ENCODE results near the gene TGFBRAP1.

The TGFBRAP1 gene, protein sequence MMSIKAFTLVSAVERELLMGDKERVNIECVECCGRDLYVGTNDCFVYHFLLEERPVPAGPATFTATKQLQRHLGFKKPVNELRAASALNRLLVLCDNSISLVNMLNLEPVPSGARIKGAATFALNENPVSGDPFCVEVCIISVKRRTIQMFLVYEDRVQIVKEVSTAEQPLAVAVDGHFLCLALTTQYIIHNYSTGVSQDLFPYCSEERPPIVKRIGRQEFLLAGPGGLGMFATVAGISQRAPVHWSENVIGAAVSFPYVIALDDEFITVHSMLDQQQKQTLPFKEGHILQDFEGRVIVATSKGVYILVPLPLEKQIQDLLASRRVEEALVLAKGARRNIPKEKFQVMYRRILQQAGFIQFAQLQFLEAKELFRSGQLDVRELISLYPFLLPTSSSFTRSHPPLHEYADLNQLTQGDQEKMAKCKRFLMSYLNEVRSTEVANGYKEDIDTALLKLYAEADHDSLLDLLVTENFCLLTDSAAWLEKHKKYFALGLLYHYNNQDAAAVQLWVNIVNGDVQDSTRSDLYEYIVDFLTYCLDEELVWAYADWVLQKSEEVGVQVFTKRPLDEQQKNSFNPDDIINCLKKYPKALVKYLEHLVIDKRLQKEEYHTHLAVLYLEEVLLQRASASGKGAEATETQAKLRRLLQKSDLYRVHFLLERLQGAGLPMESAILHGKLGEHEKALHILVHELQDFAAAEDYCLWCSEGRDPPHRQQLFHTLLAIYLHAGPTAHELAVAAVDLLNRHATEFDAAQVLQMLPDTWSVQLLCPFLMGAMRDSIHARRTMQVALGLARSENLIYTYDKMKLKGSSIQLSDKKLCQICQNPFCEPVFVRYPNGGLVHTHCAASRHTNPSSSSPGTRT

DNA sequence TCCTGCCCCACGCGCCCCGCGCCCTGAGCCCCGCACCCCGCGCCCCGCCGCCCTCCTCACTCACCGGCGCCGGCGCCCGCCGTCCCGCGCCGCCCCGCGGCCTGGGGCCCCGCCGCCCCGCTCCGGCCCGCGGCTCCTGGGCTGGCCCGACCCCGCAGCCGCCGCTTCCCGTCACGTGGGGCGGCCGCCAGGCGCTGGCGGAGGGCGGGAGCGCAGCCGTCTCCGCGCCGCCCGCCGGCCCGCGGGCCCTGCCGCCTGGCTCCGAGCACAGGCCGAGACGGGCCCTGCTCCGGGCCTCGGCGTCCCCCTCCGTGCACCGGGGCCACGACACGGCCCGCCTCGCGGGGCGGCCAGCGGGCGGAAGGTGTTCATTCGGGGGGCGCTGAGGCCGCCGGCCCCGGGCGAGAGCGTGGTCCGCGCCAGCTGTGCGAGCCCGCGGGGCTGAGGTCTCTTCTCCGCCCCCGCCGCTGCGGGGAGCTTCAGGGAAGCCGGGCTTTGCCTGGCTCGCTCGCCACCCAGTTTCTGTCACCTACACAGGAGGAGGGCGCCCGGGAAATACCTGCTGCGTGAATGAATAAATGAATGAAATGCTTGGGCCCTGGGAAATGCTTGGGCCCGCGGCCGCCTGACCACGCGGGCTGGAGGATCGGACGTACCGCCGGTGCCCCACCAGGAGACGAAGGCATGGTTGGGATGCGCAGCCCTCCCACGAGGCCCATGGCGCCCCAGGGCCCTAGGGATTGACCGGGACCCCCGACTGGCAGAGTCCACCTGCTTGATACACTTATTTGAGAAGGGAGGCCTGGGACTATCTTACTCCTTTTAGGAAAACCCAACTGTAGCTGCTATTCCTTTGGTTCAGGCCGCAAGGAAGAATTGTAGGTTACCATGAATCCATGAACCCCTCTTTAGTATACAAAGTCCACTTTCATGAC lies at the start of gene TGFBRAP1:
Gene TGFBRAP1, minus strand, starts transcription at position 175 of the 935 bp plus-strand sequence. CDS start 21,434 bp downstream, outside the sequence.
- DNase-seq: peak; percentile 42 to 69 (median 58)

DNA sequence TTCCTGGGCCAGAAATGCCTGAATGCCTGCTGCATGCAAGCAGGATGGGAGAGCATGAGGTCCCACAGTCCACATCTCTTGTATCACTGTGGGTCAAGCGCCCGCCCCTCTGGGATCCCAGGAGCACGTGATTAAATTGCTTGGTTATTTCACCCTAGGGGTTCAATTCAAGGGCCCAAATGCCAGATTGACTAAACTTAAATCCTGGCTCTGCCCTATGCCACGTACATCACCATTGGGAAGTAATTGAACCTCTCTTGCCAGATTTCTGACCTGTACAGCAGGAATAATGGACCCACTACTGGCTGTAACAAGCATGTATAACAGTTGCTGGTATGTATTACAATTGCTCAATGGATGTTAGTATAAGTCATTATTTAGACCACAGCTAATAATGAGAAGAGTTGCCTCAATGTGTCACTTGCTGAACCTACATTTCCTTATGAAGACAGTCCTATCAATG lies 49.4 kb upstream of the TGFBRAP1 start:
- DNase-seq: no peak

DNA sequence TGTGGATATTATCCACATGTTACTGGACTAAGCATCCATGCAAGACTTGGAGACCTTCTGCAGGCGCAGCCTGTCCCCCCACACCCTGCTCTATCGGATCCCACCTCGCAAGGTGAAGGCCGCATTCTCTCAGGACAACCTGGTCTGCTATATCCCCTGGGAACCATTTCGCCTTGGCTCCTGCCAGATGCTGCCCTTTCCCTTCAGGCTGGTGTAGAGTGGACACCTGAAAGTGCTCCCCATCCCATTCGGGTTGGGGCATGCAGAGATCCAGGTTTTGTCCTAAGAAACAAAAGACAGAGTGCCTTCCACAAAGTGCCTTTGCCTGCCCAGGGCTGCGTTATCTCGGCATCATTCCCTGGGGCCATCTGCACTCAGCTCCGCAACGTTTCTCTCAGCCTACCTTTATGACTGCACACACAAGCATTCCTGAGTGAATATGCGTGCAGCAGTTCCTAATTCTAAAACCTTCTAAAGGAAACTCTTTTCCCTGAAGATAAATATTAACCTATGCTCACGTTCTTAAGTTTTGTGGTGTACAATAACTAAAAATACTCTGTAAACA lies 48.8 kb upstream of the TGFBRAP1 start:
- no peak for DNase-seq

DNA sequence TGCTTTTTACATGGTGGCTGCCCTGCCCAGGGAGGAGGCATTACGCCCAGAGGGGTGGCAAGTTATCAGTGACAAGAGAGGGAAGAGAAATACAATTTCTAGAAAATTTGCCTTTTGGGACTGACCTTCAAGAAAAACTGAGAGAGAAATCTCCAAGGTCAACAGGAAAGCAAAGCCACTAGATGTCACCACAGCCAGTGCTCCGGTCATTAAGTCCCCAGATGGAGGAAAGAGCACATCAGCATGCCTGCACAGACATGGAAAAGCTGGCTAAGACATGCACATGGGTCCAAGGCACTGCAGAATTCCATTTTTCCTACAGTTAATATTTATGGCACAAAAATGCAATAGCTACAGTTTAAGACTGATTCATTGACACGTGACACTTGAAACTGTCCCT lies 48.3 kb upstream of the TGFBRAP1 start:
- DNase-seq: no peak

DNA sequence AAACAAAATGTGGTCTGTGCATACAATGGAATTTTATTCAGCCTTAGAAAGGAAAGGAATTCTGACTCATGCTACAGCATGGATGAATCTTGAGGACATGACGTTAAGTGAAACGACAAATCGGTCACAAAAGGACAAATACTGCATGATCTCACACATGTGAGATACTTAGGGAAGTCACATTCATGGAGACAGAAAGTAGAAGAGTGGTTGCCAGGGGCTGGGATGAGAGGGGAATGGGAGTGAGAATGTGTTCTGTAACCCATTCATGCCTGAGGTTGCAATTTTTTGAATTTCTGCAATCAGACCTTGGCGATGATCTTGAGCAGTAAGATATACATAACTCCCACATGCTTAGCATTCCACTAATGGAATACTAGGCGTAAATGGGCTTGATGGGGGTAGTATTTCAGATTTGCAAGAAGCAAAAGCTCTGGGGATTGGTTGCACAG lies 47.3 kb upstream of the TGFBRAP1 start:
- DNase-seq: no peak

DNA sequence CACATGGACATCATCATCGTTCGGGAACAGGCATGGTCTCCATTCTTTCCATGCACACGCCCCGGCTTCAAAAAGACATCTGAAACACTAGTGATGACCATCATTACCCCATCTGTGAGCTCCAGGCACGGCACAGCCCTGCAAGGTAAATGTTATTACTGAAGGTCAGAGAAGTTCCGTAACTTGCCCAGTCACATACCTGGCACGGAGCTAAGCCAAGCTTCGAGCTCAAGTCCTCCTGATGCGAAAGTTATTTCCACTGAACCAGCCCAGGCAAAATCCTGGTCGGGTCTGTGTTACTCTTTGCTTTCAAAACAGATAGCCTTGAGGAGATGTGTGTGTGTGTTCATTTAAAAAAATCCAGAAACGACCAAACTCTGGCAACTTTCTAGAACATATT lies 46.5 kb upstream of the TGFBRAP1 start:
- no peak for DNase-seq

DNA sequence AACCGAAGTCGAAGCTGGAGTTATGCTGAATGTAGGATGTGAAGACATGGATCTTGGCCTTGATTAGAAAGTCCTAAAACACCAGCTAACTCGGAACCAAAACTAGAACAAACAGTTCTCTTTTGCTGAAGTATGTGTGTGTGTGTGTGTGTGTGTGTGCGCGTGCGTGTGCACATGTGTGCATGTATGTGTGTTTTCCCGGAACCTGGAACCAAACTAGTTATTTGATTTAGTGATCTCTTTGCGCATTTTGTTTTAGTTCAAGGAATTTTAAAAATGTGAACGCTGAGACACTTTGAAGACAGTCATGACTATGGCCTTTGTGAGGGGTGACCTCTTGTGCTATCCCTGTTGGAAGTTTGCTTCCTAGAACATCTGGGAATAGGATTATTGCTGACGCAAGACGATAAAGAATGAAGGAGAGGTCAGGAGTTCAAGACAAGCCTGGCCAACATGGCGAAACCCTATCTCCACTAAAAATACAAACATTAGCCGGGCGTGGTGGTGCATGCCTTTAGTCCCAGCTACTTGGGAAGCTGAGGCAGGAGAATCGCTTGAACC lies 45.5 kb upstream of the TGFBRAP1 start:
- no peak for DNase-seq

DNA sequence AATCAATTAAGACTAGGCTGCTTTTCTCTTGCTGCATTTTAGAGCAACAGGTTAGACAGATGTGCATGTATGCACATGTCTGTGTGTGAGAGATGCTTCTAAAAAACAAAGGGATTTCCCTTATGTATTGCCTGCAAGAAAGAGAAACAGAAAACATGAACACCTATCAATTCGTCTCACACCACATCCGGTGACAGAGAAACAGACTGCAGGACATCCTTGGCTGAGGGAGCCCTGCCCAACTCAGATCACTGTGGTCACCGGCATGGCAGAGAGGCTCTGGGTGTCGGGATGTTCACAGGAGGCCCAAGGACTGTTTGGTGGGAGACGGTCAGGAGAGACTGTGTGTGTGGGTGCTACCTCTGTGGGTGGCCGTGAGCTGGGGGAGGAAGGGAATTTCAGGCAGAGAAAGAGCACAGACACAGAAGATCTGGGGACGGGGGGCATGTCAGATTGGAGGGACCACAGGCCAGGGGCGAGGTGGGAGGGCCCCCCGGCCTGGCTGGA lies 44.4 kb upstream of the TGFBRAP1 start:
- peak in 1 of 6 experiments; percentile 3 for DNase-seq

DNA sequence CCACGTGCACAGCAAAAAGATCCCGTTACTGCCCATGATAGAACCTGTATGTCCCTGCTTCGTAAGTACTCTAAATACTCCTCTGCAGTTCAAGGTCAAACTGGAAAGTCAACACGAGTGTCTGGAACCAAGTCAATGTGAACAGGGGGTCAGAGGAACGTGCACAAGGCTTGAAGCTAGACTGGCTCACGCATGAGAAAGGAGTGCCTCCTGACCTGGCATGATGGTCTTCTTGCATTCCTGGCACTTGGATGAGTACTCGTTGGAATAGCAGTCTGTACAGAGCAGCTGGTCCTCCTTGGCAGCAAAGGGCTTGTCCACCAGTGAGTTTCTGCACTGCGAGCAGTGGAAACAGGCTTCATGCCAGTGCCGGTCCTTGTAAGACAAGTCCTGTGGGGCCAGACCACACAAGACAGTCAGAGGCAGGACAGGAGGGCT lies 43.8 kb upstream of the TGFBRAP1 start:
- no peak for DNase-seq

DNA sequence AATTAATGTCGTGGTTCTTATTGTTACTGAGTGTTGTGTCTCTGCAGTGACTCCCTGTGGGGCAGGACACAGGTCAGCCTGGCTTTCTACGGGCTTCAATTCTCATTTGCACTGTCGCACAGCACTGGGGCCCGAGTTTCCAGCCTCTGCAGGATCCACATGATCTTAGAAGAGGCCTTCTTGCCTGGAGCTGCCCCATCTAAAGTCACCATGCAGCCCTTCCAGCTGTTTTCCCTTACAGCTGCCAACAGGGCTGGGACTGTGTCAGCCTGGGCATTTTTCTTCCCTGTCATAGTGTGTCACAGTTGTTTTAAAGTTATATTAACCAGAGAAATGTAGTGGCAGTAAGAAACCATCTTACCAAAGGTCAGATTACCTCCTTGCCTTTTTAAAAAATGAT lies 42.3 kb upstream of the TGFBRAP1 start:
- no peak for DNase-seq

DNA sequence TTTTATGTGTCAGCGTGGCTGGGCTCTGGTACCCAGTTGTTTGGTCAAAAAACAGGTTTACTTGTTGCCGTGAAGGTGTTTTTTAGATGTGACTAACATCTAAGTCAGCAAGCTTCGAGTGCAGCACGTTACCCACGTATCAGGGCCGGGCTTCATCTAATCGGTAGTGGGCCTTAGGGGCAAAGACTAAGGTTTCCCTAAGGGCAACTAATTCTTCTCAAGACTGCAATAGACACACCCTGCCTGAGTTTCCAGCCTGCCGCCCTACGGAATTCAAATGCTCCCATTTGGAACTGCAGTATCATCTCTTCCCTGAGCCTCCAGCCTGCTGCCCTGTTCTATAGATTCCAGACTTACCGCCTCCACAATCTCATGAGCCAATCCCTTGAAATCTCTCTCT lies 41.6 kb upstream of the TGFBRAP1 start:
- DNase-seq: no peak

DNA sequence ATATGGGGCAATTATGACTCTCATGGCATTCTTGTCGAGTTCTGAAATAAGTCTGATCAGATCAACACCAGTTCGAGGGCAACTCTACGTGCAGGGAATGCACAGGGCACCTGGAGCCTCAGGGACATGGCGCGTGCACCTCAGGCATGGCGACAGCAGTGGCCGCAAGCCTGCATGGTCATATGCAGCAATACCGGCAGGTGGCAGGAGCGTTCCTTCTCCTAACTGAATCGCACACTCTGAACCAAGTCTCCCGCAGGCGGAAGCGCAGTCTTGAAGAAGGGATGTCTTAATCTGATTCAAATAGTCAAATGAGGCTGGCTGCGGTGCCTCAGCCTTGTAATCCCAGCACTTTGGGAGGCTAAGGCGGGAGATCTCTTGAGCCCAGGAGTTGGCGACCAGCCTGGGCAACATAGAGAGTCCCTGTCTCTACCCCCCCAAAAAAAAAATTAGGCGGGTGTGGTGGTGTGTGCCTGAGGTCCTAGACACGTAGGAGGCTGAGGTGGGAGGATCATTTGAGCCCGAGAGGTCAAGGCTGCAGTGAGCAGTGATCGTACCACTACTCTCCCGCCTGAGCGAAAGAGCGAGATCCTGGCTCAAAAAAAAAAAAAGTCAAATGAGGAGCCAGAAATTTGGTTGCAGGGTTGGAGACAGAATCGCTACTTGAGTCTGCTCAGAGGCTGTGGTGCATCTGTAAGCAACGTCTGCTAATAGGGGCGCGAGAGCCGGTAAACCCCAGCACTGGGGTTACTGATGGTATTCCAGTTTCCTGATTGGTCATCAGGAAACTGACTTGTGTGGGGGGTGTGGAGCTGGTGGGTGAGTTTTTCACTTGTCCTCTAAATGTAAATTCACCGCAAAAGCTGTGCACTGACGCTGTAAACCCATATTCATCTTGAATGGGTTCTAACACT lies 40.5 kb upstream of the TGFBRAP1 start:
- DNase-seq: peak; percentile 64 to 84 (median 76)

DNA sequence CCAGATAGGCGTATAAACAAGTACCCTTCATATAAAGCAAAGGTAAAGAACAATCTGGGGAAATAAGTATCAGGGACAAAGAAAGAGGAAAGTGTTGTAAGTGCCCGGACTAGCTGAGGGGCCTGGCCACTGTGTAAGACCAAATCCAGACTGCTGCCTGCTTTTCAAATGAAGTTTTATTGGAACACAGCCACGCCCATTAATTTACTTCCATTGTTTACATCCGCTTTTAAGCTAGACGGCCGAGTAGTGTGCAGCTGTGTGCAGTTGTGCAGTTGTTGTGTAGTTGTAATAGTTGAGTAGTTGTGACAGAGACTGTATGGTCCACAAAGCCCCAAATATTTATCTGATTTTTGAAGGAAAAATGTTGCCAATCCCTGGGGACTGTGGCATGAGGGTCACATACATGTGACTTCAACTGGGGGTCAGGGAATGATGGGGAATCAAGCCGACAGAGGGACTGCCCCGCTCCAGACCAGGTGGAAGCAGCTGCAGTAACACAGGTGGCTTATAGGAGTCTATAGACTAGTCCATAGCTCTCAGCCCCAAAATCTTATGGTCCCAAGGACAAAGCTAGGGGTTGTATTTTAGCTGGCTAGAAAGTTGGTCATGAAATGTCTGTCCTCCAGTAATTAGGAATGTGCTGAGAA lies 39.3 kb upstream of the TGFBRAP1 start:
- no peak for DNase-seq

DNA sequence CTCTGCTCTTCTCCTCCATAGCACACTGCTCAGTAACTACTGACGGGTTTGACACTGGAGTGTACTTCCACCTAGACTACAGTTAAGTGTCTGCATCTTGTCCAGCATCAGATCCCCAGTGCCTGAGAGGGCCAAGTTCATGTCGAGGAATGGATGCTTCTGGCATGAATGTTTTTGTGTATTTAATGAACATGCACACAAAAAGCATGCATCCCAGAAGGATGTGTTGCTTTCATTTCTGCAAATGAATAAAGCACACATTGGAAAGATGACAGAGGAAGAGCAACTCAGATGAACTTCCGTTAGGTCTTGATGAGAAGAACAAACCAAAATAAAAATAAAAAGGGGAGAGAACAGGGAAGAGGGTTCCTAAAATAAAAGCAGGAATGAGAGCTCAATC lies 35.7 kb upstream of the TGFBRAP1 start:
- no peak for DNase-seq

DNA sequence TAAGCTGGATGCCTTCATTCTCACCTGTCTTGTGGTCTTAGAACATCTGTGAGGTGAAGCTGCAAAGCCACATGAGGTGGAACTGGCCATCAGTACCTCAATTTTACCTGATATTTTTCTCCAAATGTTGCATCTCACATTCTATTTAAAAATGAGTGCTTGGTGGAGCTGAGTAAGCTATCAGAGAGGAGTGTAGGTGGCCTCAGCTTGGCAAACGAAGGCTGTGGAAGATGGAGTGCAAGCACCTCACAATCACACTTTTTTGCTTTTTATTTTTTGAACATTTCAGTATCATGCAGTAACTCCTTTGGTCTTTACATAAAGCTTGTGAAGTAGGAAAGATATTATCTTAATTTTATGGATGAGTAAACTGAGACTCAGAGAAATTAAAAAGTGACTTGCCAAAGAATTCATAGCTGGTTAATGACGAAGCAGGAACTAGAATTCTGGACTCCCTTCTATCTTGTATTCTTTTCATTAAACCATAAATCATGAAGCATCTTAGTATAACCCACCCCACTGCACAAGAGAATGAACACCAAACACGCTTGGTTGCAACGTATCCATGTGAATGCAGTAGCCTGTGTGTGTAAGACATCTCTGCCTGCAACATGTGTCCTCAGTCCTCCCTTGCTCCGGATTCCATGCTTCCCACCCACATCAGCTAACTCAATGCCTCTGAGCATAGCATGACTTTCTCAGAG lies 35.1 kb upstream of the TGFBRAP1 start:
- DNase-seq: no peak

DNA sequence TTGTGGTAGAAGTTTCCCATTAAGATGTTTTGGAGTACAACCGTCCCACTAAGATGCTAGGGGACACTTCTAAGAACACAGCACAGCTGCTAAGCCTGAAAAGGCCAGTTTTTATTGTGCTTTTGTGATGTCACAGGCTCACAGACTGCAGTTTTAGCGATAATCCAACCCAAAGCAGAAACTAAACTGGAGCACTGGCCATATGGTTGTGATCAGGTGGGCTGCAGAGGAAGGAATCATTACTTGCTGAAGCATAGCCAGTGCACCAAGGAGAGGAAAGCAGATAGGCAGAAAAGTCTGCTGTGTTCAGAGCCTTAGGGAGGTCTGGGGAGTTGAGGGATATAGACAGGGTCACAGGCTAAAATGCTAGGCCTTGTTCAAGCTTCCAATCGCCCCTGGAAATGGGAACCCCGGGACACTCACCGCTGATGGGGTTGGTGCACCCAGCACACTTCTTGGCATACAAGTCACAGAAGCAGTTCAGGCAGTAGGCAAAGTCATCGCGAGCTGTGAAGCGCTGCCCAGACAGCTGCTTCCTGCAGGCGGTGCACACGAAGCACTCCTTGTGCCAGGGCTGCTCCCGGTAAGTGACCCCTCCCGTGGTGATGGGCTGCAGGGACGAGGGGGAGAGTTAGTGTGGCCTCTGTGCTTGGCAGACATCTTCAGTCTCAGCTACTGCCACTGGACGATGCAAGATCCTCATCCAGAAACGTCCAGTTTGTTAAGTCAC lies 33.5 kb upstream of the TGFBRAP1 start:
- peak in 1 of 6 experiments; percentile 22 for DNase-seq

DNA sequence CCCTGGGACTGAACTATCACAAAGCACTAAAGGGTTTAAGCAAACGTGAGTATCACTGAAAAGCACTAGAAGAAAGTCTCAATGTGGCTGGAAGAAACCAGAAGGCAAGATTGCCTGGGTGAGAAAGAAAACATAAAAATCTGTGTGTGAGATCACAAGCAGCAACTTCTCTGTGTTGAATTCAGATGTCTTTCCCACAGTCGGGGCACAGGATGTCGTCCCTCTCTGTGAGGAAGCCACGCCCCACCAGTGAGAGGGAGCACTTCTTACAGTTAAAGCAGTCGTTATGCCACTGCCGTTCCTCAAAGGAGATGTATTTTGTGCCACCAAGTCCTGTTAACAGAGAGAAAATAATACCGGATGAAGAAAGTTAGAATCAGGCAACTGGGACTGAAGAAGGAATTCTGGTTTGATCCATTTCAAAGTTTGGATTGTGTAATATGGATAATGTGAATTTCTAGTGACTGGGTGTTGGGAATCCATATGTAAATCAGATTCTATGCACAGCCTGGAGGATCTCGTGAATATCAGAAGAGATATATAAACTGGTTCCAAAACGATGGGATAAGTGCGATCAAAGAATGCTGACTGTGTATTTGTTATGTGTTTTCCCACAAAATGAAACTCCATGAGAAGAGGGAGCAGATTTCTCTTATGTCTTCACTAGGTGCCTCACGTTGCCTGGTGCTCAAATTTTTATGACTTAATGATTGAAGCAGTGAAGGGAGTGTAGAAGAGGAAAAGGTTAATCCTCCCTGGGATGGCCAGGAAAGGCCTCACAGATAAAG lies 31.8 kb upstream of the TGFBRAP1 start:
- DNase-seq: peak; percentile 14 to 65 (median 30)

DNA sequence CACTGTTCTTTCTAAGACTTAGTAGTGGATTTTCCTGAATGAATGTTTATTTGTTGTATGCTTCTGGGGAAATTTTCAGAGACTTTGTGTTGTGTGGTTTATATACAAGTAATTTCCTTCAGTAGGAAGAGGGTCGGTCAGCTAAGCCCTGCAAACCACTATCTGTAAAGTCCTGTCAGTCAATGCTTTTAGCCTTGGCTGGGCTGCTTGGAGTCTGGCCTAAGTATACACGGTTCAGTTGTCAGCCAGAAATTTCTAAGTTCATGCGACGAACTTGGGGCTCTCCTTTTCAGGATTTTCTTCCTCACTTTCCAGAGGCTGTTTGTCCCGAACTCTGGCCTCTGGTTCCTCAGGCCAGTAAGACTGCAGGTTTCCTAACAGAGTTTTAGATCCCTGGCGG lies 29.1 kb upstream of the TGFBRAP1 start:
- DNase-seq: no peak
